PFSK-1 (cell line): ENCODE measurements around the gene FCHO1.

Source experiments
- POLR2AphosphoS5 ChIP-seq: IDR thresholded peaks from 2 replicates; pipeline ENCODE4 v1.6.1; 2012; ENCODE audit warnings: low read depth, mild to moderate bottlenecking, control low read depth, low read length, moderate library complexity
- SIN3A ChIP-seq: IDR thresholded peaks from 2 replicates; pipeline ENCODE4 v1.6.1; 2012; ENCODE audit warnings: mild to moderate bottlenecking, low read length, moderate library complexity, borderline replicate concordance; ENCODE audit not compliant: insufficient read depth
- TF ChIP-seq, protein P1 (sequence below), 2 experiments: IDR thresholded peaks; 2 replicates each; pipeline versions ENCODE4 v1.6.1 to v1.8.0; 2011 to 2012; ENCODE audit warnings: low read depth in 2 of 2, low read length in 2 of 2, control low read depth in 1 of 2, inconsistent platforms in 1 of 2, mild to moderate bottlenecking in 1 of 2, moderate library complexity in 1 of 2; ENCODE audit not compliant: insufficient read depth in 1 of 2

DNA sequence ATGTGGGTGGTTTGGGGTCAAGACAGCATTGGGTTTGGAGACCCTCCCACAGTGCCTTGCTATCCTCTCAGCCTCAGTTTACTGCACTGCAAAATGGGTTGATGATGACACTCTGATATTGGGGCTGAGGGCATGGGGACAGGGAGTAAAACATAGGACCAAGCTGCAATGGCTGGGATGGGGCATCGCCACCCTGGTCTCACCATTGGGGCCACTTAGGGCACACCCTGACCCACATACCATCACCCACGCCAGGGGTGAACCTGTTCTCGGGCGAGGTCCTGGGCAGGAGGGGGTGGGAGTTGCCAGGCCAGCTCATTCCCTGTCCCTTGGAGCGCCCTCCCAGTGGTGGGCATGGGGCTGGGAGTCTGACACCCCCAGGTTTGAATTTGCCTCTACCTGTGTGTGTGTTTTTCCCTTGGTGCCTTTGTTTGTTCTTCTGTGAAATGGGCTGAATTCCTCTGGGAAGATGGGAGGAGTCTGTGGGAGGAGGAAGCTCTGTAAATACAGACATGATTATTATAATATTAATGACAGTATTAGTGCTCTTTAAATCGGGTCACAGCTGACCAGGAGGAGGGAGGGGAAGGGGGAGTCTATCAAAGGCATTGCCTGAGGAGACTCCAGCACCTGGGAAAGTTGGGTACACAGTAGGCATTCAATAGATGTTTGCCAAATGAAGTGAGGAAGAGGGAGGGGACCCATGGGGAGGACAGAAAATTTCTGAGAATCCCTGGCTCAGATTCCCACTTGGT, 2.2 kb upstream of the FCHO1 start:
- TF ChIP-seq POLR2AphosphoS5 (no peak), SIN3A (no peak)
- TF ChIP-seq, protein P1, sequence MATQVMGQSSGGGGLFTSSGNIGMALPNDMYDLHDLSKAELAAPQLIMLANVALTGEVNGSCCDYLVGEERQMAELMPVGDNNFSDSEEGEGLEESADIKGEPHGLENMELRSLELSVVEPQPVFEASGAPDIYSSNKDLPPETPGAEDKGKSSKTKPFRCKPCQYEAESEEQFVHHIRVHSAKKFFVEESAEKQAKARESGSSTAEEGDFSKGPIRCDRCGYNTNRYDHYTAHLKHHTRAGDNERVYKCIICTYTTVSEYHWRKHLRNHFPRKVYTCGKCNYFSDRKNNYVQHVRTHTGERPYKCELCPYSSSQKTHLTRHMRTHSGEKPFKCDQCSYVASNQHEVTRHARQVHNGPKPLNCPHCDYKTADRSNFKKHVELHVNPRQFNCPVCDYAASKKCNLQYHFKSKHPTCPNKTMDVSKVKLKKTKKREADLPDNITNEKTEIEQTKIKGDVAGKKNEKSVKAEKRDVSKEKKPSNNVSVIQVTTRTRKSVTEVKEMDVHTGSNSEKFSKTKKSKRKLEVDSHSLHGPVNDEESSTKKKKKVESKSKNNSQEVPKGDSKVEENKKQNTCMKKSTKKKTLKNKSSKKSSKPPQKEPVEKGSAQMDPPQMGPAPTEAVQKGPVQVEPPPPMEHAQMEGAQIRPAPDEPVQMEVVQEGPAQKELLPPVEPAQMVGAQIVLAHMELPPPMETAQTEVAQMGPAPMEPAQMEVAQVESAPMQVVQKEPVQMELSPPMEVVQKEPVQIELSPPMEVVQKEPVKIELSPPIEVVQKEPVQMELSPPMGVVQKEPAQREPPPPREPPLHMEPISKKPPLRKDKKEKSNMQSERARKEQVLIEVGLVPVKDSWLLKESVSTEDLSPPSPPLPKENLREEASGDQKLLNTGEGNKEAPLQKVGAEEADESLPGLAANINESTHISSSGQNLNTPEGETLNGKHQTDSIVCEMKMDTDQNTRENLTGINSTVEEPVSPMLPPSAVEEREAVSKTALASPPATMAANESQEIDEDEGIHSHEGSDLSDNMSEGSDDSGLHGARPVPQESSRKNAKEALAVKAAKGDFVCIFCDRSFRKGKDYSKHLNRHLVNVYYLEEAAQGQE (IDR thresholded peaks at IDR 0.05; ENCODE audit: insufficient read depth in 1 of 2, low read depth in 2 of 2, low read length in 2 of 2), result no peak
